ENCODE measurements around the gene TSC22D3. TPM values are rescaled to one million over a fixed set of nuclear protein-coding genes. Genes with fewer than 3 reads are reported as not detected.

The TSC22D3 gene
- total RNA-seq, 2 donors from 2014 or later = 18.5 to 23.3 TPM

DNA sequence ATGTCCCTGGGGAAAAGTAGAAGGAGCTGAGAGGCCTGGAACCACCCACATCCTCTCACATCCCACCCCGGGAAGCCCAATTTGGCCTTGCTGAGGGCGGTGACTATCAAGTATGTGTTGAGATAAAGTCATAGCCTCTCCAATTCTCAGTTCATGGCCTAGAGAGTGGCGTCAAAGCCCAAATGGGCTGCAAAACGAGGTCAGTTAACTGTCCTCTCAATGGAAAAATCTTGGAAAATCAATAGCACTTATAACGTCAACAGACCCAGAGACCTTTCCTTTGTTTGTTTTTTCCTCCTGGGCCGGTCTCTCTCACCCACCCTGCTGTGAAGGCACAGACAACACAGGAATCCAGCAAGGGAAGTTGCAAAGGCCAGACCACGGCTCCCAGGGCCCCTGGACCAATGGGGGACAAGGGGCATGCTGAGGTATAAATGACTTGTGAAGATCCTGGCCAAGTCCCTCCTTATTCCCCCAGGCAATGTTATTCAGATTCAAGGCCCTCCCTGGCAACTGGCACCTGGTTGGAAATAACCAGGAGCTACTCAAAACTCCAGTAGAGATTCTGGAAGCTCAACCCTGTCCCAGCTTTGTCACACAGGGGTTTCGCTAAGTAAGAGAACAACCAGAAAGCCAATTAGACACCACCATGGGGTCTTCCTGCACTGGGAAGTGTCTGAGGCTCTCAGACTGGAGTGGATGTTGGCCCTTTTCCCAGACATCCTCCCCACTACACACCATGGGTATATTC is 38.6 kb downstream of the TSC22D3 start:
- Histone ChIP-seq H3K27ac (no peak overlapping the region), H3K36me3 (no peaks in the 10 kb centered on the region), H3K27me3 (no peaks in the 10 kb centered on the region), H3K9me3 (no peaks in the 10 kb centered on the region), H3K4me1 (peaks cover 4% of the 10 kb centered on the region), H3K9ac (ENCODE audit: low read depth in 2 of 2, low read length in 2 of 2) (no peak overlapping the region), H3K4me3 (no peak overlapping the region)
- intact Hi-C loops (cut with DNase I) = no loop called here
- no peak for TF ChIP-seq CTCF (IDR thresholded peaks at IDR 0.05)
- DNase-seq = no peak

GRCh38 chrX:107734646-107735045 is 40.9 kb downstream of the TSC22D3 start:
- Histone ChIP-seq H3K9ac (ENCODE audit: low read depth in 2 of 2, low read length in 2 of 2) (no peak overlapping the region), H3K9me3 (no peaks in the 10 kb centered on the region), H3K27me3 (no peaks in the 10 kb centered on the region), H3K27ac (no peak overlapping the region), H3K36me3 (no peaks in the 10 kb centered on the region), H3K4me3 (no peak overlapping the region), H3K4me1 (no peaks in the 10 kb centered on the region)
- intact Hi-C loops (cut with DNase I) = no loop called here
- no peak for DNase-seq
- TF ChIP-seq CTCF (IDR thresholded peaks at IDR 0.05) = no peak

DNA sequence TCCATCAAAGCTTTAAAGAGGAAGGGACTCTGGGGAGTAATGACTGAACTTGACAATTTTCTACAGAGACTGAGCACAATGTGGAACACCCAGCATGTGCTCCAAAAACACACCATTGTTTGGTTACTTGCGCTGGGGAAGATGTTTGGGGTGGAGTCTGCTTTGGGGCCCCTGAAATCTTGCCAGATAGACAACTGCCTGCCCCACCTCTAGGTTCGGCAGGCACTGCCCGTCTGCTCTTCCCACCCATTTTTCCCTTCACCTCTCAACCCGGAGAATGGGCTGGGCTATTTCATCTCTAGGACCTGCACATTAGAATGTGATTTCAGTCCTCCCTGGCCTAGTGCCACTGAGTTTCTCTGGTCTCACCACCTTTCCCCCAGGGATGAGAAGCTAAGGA is 41.9 kb downstream of the TSC22D3 start:
- H3K27ac ChIP-seq = no peak overlapping the region
- H3K27me3 ChIP-seq = no peaks in the 10 kb centered on the region
- intact Hi-C loops (cut with DNase I) = no loop called here
- H3K4me3 ChIP-seq = no peak overlapping the region
- H3K9me3 ChIP-seq = no peaks in the 10 kb centered on the region
- no peak for TF ChIP-seq CTCF (IDR thresholded peaks at IDR 0.05)
- no peaks in the 10 kb centered on the region for H3K36me3 ChIP-seq
- H3K4me1 ChIP-seq = no peaks in the 10 kb centered on the region
- DNase-seq = no peak
- no peak overlapping the region for H3K9ac ChIP-seq (ENCODE audit: low read depth in 2 of 2, low read length in 2 of 2)

DNA sequence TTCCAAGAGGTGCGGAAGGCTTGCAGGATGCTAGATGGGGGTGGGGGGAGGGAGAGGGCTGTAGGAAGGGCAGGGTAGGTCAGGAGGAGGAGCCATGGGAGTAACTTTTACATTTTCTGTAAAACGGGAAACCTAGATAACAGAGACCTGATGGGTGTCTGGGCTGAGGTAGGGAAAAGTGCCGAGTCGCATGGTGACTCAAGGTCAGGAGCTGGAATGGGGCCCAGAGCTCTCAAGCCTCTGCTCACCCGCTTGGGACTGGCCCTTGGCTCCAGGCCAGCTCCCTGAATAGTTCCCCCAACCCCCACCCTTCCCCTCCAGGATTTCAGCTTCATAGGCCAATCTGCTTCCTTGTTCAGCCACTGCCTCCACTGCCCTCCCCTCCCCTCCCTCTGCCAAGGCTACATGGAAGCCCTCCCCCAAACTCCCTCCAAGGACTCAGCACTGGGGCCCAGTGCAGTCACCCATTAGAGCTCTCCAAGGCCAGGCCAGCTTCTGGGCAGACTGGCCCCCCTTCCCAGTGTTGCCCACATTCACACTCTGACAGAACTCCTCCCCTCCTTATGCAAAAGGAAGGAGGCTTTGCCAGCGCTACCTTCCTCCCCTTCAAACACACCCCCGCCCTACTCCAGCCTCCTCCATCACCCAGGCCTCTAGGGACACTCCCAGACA is 43.6 kb downstream of the TSC22D3 start:
- H3K4me3 ChIP-seq = no peak overlapping the region
- peak overlapping the region in 1 of 2 donors; percentile 3 for H3K9ac ChIP-seq (ENCODE audit: low read depth in 2 of 2, low read length in 2 of 2)
- no peaks in the 10 kb centered on the region for H3K27me3 ChIP-seq
- peak; percentile 81 for DNase-seq
- no peak overlapping the region for H3K27ac ChIP-seq
- H3K36me3 ChIP-seq = no peaks in the 10 kb centered on the region
- intact Hi-C loops (cut with DNase I) = no loop called here
- no peaks in the 10 kb centered on the region for H3K9me3 ChIP-seq
- TF ChIP-seq CTCF (IDR thresholded peaks at IDR 0.05) = no peak
- H3K4me1 ChIP-seq = no peaks in the 10 kb centered on the region

GRCh38 chrX:107730991-107731766 is 44.4 kb downstream of the TSC22D3 start:
- intact Hi-C loops (cut with DNase I) = no loop called here
- Histone ChIP-seq H3K4me3 (no peak overlapping the region), H3K4me1 (no peaks in the 10 kb centered on the region), H3K36me3 (no peaks in the 10 kb centered on the region), H3K27ac (no peak overlapping the region), H3K9me3 (no peaks in the 10 kb centered on the region), H3K27me3 (no peaks in the 10 kb centered on the region), H3K9ac (ENCODE audit: low read depth in 2 of 2, low read length in 2 of 2) (peak overlapping the region in 1 of 2 donors; percentile 3)
- no peak for TF ChIP-seq CTCF (IDR thresholded peaks at IDR 0.05)
- DNase-seq = no peak
